Measurements from ENCODE around the gene FNDC11.
A peak's percentile ranks its signal among the peaks of the same experiment; 100 is the strongest.

The FNDC11 gene

DNA sequence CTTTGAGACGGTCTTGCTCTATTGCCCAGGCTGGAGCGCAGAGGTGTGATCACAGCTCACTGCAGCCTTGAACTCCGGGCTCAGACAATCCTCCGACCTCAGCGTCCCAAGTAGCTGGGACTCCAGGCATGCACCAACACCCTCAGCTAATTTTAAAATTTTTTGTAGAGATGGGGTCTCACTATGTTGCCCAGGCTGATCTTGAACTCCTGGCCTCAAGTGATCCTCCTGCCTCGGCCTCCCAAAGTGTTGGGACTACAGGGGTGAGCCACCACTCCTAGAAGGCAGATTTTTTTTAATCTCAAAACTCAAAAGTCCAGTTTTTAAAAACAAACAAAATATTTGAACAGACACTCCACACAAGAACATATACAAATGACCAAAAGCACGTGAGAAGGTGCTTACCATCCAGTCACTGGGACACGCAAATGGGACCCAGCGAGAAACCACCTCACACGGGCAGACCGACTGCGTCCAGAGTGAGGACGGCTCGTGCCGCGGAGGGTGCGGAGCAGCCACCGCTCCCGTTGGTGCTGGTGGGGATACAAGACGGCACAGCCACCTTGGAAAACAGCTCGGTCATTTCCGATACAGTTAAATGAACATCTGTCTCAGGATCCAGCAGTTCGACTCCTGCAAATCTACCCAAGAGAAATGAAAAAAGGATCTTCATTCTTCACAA is 28.6 kb downstream of the FNDC11 start:
- DNase-seq: no peak

GRCh38 chr20:63585616-63586565 is 31.9 kb downstream of the FNDC11 start:
- DNase-seq: no peak

- no peak for DNase-seq
These were observed 32.8 kb downstream of the FNDC11 start for GRCh38 chr20:63586797-63587196.

GRCh38 chr20:63587256-63587655 is 33.3 kb downstream of the FNDC11 start:
- DNase-seq: no peak

DNA sequence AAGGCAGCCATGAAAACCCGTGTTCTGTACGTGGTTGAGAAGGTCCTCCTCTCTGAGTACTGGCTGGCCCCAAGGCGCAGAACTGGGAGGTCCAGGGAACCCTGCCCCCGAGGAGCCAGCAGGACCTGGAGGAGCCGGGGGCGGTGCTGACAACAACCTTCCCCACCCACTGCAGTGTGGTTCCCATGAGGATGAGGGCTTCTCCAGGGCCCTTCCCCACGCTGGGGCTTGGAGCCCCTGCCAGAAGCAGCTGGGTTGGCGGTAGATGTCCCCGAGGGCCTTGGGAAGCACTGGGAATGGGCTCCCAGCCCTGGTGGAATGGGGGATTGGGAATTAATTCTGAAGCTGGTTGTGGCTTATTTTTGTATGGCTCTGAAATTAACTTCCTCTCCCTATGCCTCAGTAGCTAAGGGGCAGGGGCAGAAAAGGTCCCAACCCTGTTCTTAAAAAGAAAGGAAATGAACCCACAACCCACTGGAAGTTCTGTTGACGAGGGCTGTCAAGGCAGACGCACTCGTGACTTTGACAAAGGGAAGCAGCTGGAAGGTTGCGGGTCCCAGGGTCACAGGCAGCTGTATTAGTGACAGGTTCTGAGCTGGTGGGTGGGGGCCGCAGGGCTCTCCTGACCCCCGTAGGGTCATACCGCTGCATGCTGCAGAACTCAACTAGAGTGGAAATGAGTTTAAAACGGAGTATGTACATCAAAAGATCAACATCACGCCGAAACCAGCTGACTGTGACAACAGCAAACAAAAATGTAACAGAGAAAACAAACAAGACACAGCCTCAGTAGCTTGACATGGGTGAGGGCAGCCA is 34.0 kb downstream of the FNDC11 start:
- DNase-seq: no peak

- no peak for DNase-seq
These were observed 34.7 kb downstream of the FNDC11 start for GRCh38 chr20:63588641-63589041.

- peak; percentile 24 for DNase-seq
These were observed 35.6 kb downstream of the FNDC11 start for GRCh38 chr20:63589261-63590217.

DNA sequence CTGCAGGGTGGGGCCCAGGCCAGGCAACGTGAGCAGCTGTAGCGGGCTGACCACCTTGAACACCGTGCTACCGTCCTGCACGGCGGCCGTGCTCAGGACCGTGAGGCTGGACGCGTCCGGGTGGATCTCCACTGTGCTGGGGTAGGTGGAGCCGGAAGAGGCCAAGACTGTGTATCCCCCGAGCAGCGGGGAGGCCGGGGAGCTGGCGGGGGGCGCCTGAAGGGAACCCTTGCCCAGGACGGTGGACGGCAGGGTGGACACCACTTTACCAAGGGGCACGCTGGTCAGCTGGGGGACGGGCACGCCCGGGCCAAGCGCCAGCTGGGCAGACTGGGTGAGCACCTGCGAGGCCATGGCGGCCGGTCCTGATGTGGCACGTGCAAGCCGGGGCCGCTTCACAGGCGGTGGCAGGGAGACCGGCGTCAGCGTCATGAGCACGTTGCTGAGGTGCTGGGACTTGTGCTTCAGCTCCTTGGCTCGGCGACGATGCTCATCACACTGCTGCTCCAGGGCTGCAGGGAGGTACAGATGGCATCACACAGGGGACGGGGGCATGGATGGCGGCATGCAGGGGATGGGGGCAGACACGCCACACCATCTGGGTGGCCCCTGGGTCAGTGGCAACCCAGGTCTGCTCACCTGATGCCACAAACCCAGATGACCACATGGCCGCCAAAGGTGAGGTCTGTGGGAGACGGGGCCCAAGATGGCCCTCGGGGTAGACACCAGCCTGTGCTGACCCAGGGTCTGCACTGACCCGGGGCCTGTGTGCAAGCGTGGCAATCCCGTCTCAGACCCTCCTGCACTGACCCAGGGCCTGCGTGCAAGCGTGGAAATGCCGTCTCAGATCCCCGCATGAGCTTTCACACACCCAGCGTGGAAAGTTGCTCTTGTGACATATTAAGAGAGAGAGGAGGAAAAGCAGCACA is 36.5 kb downstream of the FNDC11 start:
- DNase-seq: no peak

DNA sequence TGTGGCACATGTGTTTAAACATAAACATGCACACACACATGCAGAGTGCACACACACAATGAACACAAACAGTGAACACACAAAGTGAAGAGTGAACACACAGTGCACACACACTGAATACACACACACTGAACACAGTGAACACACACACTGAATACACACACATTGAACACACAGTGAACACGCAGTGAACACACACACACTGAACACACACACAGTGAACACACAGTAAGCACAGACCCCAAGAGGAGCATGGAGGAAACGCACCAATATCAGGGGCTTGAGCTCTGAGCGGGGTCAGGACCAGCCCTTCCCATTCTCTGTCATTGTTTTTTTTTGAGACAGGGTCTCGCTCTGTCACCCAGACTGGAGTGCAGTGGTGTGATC is 37.2 kb downstream of the FNDC11 start:
- no peak for DNase-seq

DNA sequence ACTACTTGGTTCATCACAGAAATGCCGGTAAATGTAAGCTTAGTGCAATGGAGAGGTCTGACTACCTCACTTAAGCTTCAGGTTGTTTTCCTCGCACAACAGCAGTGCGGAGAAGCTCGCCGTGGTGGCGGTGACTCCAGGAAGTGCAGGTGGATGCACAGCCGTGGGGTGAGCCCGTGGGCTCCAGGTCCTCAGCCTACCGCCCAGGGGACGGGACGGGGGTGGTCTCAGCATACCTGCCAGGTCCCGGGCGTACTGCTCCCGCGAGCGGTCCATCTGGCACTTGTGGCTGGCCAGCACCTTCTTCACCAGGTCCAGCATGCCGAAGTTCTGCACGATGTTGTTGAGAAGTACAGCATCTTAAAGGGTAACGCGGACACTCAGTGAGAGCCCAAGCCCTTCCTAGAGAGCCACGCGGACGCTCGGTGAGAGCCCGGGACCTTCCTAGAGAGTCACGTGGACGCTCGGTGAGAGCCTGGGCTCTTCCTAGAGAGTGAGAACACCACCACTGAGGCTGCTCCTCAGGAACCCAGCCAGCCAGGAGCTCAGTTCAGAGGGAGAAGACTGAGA is 37.9 kb downstream of the FNDC11 start:
- no peak for DNase-seq

GRCh38 chr20:63592661-63593060 is 38.7 kb downstream of the FNDC11 start:
- DNase-seq: no peak

- no peak for DNase-seq
These were observed 40.1 kb downstream of the FNDC11 start for GRCh38 chr20:63594043-63594561.

DNA sequence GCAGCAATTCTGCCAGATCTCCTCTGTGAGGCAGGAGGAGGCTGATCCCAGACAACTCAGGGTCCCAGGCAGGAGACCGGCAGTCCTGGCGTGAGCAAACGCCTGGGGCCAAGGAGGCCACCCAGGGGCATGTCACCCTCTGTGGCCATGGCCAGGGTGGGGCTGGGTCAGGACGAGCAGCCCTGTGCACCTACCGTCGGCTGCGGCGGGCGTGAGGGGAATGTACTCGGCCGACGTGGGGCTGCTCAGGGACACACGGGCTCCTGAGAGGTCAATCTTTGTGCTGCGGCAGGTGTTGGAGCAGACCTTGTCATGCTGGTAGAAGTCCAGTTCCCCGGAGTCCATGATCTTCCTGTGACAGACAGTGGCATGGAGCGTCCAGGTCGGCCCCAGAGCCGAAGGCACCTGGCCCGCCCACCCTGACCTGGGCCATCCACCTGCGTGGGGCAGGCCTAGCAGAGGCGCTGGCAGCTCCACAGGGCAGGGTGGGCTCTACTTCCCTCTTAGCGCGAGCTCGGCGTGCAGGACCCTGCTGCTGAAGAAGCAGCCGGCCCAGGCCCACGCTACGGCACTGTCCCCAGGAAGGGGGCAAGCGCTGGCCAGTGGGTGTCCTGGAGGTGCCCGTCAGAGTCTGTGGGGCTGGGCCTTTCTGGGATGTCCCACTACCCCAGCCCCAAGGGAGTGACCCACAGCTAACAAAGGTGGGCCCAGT is 41.6 kb downstream of the FNDC11 start:
- no peak for DNase-seq

GRCh38 chr20:63596423-63596822 is 42.5 kb downstream of the FNDC11 start:
- no peak for DNase-seq

DNA sequence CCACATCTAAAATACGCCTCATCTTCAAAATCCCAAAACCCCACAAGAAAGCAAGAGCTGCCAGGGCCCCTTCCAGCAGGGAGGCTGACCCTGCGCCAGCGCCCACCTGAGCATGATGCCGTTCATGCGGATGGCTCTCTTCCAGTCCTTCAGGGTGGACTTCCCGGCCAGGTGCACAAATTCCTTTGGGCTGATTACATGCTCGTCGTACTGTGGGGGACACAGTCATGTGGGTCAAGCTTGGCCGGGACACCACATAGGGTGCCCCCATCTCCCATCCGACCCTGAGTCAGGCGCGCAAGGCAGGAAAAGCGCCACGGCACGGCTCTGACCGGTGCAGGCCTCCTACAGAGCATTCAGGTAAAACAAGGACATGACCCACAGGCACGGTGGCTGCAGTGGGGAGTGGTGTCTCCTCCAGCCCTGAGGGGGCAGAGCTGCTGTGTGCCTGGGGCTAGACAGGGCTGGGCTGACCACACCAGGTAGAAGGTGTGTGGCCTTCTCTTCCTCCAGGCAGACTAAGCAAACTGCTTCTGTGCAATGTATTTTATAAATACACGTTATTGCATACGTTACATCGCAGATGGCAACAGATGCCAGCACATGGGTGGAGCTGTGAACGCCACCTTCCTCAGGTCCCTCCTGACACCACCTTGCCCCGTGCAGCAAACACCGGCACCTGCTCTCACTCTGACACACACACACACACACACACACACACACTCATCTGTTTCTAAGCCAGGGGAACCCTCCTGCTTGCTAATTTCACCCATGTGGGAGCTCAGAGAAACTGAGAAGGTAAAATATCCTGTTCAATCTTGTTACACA is 43.9 kb downstream of the FNDC11 start:
- no peak for DNase-seq

DNA sequence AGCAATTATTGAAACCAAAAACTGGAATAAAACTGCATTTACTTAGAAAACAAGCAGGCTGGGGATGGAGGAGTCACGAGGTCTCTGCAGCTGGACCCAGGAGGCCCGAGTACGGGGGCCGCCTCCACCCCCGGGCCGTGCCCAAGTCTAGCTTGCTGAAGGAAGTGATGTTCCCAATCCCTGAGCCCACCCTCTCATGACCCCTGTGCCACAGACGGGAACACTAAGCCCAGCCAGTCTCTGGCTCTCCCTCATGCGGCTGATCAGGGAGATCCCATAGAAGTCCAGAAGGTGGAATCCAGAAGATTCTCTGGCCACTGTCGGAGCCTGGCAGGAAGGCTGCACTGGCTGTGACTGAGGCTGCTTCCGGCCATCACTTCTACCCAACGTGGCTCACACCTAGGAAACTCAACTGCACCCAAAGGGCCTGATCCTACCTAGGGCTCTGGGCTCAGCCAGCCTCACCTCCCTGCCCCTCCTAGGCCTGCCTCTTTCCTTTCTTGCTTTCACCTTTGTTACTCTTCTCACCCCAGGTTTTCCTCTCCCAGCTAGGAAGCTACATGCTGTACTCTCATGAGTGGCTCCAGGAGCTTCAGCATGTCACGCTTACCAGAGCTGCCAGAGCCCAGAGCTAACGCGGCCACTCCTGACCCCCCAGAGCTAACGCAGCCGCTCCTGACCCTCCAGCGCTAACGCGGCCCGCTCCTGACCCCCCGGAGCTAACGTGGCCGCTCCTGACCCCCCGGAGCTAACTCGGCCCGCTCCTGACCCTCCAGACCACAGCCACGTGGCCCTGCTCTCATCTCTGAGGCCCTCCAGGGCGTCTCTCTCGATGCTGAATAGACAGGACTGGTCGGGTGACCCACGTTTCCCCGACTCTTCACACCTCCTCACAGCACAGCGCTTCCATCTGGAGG is 44.8 kb downstream of the FNDC11 start:
- no peak for DNase-seq

DNA sequence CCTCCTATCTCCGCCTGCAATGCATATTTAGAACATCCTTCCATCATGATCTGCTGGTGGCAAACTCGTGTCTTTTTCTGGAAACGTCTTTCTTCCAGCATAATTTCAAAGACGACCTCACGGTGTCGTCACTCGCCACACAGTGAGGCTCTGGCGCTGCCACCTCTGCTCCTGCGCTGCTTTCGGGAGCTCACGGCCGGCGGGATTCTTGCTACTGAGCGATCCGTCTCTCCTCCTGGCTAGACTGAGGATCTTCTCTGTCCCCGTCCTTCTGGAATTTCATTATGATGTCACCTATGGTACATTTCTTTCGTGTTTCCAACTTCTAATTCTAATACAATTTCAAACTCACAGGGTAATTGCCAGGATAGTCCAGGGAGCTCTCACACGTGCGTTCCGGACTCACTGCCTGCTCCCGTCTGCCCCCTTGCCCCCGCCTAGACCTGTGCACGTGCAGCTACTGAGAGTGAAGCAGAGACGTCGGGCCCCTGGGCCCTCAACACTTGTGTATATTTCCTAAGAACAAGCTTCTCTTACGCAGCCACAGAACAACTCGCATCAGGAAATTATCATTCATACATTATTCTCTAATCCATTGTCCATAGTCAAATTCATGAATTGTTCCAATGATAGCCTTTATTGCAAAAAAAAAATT is 45.6 kb downstream of the FNDC11 start:
- DNase-seq: no peak

Measured in NCI-H1092 treated with DMSO at 0.1 percent for 48 hours (cell line).